HepG2 (cell line): ENCODE results near the gene CCDC57. TPM values are rescaled to one million over a fixed set of nuclear protein-coding genes. Genes with fewer than 3 reads are reported as not detected.
A peak's percentile ranks its signal among the peaks of the same experiment; 100 is the strongest.

Source experiments
- HOXA9 ChIP-seq: sonication (generic); formaldehyde crosslinking; IDR thresholded peaks from 2 replicates; pipeline ENCODE4 v1.8.1; 2022; ENCODE audit warnings: missing genetic modification reagents, mild to moderate bottlenecking, moderate library complexity, borderline replicate concordance
- NRL ChIP-seq: sonication (generic); formaldehyde crosslinking; IDR thresholded peaks from 2 replicates; pipeline ENCODE4 v1.5.0; 2020; ENCODE audit warnings: missing genetic modification reagents, mild to moderate bottlenecking, moderate library complexity, borderline replicate concordance
- SP140L ChIP-seq: sonication (generic); formaldehyde crosslinking; IDR thresholded peaks from 2 replicates; pipeline ENCODE4 v1.4.0; 2020; ENCODE audit warnings: missing genetic modification reagents, borderline replicate concordance
- ZMYM3 ChIP-seq: sonication (generic); formaldehyde crosslinking; IDR thresholded peaks from 2 replicates; pipeline ENCODE4 v1.5.1; 2020; ENCODE audit warnings: mild to moderate bottlenecking, missing genetic modification reagents
- polyA plus RNA-seq, 8 experiments: library from polyadenylated mRNA; depleted of rRNA in 3 of 8; stranded (reverse) in 7 of 8; unstranded in 1 of 8; fragments of >200 nt; fragmentation: Illumina TruSeq in 4 of 8; extraction: Trizol in 4 of 8; gene quantifications; 2 replicates each; pipeline versions ENCODE4 v1.2.1 to v1.2.3, GENCODE V29; 2011 to 2016; ENCODE audit warnings: low read depth in 4 of 8, missing spikeins in 1 of 8, mixed read lengths in 1 of 8; ENCODE audit not compliant: insufficient read depth in 1 of 8
- total RNA-seq, 5 experiments: library from RNA; depleted of rRNA; stranded (reverse); fragments of >200 nt; fragmentation: Illumina TruSeq; extraction: Trizol; gene quantifications; 2 replicates each; pipeline ENCODE4 v1.2.3, GENCODE V29; 2016; ENCODE audit warnings: low read depth in 1 of 5
- TF ChIP-seq, protein P1 (sequence below): sonication (generic); formaldehyde crosslinking; IDR thresholded peaks from 2 replicates; pipeline ENCODE4 v1.5.1; 2020; ENCODE audit warnings: mild to moderate bottlenecking, missing genetic modification reagents, moderate library complexity
- TF ChIP-seq, protein P2 (sequence below): sonication (generic); formaldehyde crosslinking; conservative IDR thresholded peaks from 2 replicates; pipeline ENCODE4 v1.8.0; 2022; ENCODE audit warnings: missing genetic modification reagents
- TF ChIP-seq, protein P3 (sequence below): sonication (generic); formaldehyde crosslinking; IDR thresholded peaks from 2 replicates; pipeline ENCODE4 v1.5.1; 2020; ENCODE audit warnings: mild to moderate bottlenecking, moderate library complexity, missing genetic modification reagents

CCDC57 gene
- total and polyA plus RNA-seq, 2 of the 13 experiments (the other 11 are each of a cell fraction or from before 2014, with no cell fraction given), result 59.3 to 59.9 TPM

DNA sequence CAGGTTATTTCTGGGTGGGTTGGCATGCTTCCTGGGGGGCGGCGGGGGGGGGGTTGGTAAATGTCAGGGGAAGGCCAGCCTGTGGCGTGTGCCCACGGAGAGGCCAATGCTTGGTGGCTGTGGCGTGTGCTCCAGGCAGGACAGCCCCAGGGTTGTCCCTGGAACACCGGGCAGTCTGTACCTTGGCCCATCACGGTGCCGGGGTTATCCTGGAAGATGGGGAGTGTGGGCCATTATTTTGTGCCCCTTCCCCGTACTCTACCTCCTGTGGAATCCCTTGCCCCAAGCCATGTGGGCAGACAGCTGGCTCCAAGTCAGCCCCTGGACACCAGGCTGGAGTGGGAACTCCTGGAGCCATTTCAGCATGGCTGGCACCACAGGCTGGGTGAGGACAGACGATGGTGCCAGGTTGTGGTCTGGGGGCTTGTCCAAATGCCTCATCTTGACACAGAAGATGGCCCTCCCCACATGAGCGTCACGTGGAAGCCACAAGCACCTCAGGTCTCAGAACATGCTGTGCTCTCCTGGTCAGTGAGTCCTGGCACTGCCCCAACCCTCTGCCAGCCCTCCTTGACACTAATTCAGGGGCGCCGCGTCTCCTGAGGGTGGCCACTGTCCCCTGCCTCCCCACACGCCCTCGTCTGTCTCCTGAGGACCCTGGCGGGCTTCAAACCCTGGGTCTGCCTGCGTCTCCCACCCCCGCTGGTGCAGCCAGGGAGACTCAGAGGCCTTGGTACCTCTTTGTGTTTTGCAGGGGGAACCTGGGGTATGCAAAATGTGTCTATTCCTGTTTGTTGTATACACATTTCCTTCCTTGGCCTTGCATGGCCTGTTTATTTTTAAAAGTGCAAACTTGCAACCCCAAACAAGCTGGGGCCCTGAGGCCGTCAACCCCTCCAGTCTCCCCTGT lies 20.5 kb upstream of the CCDC57 start (continued):
- TF ChIP-seq, protein P1, sequence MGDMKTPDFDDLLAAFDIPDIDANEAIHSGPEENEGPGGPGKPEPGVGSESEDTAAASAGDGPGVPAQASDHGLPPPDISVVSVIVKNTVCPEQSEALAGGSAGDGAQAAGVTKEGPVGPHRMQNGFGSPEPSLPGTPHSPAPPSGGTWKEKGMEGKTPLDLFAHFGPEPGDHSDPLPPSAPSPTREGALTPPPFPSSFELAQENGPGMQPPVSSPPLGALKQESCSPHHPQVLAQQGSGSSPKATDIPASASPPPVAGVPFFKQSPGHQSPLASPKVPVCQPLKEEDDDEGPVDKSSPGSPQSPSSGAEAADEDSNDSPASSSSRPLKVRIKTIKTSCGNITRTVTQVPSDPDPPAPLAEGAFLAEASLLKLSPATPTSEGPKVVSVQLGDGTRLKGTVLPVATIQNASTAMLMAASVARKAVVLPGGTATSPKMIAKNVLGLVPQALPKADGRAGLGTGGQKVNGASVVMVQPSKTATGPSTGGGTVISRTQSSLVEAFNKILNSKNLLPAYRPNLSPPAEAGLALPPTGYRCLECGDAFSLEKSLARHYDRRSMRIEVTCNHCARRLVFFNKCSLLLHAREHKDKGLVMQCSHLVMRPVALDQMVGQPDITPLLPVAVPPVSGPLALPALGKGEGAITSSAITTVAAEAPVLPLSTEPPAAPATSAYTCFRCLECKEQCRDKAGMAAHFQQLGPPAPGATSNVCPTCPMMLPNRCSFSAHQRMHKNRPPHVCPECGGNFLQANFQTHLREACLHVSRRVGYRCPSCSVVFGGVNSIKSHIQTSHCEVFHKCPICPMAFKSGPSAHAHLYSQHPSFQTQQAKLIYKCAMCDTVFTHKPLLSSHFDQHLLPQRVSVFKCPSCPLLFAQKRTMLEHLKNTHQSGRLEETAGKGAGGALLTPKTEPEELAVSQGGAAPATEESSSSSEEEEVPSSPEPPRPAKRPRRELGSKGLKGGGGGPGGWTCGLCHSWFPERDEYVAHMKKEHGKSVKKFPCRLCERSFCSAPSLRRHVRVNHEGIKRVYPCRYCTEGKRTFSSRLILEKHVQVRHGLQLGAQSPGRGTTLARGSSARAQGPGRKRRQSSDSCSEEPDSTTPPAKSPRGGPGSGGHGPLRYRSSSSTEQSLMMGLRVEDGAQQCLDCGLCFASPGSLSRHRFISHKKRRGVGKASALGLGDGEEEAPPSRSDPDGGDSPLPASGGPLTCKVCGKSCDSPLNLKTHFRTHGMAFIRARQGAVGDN (CRISPR knock-in tag), result peak; percentile 33; the same call in 1 of the 2 replicates
- TF ChIP-seq ZMYM3 (CRISPR knock-in tag) (no peak), NRL (CRISPR knock-in tag) (peak; percentile 76; the same call in 1 of the 2 replicates), SP140L (no peak), HOXA9 (no peak)
- TF ChIP-seq, protein P2, sequence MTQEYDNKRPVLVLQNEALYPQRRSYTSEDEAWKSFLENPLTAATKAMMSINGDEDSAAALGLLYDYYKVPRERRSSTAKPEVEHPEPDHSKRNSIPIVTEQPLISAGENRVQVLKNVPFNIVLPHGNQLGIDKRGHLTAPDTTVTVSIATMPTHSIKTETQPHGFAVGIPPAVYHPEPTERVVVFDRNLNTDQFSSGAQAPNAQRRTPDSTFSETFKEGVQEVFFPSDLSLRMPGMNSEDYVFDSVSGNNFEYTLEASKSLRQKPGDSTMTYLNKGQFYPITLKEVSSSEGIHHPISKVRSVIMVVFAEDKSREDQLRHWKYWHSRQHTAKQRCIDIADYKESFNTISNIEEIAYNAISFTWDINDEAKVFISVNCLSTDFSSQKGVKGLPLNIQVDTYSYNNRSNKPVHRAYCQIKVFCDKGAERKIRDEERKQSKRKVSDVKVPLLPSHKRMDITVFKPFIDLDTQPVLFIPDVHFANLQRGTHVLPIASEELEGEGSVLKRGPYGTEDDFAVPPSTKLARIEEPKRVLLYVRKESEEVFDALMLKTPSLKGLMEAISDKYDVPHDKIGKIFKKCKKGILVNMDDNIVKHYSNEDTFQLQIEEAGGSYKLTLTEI (CRISPR knock-in tag), result no peak
- TF ChIP-seq, protein P3, sequence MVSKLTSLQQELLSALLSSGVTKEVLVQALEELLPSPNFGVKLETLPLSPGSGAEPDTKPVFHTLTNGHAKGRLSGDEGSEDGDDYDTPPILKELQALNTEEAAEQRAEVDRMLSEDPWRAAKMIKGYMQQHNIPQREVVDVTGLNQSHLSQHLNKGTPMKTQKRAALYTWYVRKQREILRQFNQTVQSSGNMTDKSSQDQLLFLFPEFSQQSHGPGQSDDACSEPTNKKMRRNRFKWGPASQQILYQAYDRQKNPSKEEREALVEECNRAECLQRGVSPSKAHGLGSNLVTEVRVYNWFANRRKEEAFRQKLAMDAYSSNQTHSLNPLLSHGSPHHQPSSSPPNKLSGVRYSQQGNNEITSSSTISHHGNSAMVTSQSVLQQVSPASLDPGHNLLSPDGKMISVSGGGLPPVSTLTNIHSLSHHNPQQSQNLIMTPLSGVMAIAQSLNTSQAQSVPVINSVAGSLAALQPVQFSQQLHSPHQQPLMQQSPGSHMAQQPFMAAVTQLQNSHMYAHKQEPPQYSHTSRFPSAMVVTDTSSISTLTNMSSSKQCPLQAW (CRISPR knock-in tag), result 0 out of 2 replicates have a peak, but pooled peaks have one; percentile 45
